Measurements from ENCODE around the gene CRX.

GRCh38 chr19:47886010-47886559 is 64.3 kb downstream of the CRX start, which contains the start of gene SULT2A1:
- TF ChIP-seq, protein P1, sequence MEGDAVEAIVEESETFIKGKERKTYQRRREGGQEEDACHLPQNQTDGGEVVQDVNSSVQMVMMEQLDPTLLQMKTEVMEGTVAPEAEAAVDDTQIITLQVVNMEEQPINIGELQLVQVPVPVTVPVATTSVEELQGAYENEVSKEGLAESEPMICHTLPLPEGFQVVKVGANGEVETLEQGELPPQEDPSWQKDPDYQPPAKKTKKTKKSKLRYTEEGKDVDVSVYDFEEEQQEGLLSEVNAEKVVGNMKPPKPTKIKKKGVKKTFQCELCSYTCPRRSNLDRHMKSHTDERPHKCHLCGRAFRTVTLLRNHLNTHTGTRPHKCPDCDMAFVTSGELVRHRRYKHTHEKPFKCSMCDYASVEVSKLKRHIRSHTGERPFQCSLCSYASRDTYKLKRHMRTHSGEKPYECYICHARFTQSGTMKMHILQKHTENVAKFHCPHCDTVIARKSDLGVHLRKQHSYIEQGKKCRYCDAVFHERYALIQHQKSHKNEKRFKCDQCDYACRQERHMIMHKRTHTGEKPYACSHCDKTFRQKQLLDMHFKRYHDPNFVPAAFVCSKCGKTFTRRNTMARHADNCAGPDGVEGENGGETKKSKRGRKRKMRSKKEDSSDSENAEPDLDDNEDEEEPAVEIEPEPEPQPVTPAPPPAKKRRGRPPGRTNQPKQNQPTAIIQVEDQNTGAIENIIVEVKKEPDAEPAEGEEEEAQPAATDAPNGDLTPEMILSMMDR (IDR thresholded peaks at IDR 0.05) = no peak
- TF ChIP-seq EP300 (IDR thresholded peaks at IDR 0.05) (no peak), POLR2A (IDR thresholded peaks at IDR 0.05) (no peak), POLR2AphosphoS5 (IDR thresholded peaks at IDR 0.05) (no peak)

All from stomach (tissue), 4 donors.